Hematopoietic multipotent progenitor cell treated with erythropoietin and hydrocortisone succinate and interleukin-3 and kit ligand, for 15 days (in vitro differentiated cells): Measurements from ENCODE around the gene VPS37B.
A peak's percentile ranks its signal among the peaks of the same experiment; 100 is the strongest.

ENCODE experiments used
- DNase-seq: peaks from one replicate; pipeline ENCODE4 v3.0.0-alpha.2; 2015; ENCODE audit warnings: low spot score

The VPS37B gene

DNA sequence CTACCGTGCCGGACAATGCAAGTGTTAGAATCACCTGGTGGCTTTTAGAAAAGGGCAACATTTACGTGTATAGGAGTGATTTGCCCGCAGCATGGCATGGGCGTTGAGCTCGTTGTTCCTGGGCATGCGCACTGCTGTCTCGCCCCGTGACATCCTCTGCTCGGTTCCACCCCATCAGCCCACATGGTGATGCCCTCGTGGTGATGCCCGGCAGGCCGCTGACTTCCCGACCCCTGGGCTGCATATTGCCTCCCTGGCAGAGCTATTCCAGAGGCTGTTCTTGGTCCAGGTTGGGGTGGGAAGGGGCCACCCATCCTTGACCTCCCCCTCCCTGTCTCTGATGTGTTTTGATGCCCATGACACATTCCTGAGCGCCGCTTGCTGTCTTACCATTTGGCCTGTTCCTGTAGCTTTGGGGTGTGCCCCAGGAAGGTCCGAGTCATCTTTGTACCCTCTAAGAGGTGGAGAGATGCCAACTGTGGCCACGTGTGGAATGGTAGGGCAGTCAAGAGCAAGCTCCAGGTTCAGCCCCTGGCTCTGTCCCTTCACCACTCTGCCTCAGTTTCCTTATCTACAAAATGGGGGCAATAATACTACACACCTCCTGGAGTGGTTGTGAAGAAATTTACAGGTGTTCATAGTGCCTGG is 55.9 kb downstream of the VPS37B start:
- no peak for DNase-seq

DNA sequence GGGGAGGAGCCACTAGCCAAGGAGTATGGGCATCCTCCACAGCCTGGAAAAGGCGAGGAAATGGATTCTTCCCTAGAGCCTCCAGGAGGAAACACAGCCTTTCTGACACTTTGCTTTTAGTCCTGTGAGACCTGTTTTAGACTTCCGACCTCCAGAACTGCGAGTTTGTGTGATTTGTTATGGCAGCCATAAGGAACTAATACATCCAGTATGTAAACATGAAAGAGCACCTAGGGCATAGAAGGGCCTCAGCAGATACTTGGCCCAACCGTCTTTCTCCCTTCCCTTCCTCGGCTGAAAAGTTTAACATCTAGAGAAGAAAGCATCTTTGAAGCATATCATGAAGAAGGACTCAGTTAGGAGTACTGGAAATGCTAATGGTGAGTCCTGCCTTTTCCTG is 57.1 kb downstream of the VPS37B start:
- DNase-seq: no peak

DNA sequence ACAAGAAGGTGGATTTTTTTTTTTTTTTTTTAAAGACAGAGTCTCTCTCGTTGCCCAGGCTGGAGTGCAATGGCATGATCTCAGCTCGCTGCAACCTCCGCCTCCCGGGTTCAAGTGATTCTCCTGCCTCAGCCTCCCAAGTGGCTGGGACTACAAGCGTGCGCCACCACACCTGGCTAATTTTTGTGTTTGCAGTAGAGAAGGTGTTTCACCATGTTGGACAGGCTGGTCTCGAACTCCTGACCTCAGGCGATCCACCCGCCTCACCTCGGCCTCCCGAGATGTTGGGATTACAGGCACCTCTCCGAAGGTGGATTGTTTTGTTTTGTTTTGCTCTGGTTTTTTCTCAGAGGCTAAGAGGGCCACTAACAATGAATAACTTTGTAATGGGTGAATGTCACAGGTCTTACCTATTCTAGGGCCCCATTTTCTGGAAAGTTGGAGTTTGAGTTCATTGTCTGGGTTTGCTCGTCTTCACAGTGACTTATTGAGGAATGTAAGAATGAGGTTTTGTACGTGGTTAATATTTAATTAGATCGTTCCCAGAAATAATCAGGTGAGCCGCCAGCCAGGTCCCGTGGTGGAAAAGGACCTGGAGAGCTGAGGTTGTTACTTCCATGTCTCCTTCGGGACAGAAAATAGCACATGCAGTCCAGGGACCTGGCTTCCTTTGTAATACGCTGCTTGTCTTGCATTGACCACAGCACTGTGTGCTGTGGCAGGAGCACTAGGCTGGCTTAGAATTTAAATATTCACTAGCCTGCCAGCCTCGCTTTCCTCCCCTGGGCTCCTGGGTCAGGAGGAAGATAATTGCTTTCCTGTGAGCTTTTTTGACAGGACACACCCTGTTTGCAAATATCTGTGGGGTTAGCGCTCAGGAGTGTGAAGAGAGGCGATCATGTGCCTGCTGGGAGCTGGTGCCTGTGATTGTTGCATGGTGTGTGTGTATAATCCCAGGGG is 58.3 kb downstream of the VPS37B start:
- DNase-seq: no peak

DNA sequence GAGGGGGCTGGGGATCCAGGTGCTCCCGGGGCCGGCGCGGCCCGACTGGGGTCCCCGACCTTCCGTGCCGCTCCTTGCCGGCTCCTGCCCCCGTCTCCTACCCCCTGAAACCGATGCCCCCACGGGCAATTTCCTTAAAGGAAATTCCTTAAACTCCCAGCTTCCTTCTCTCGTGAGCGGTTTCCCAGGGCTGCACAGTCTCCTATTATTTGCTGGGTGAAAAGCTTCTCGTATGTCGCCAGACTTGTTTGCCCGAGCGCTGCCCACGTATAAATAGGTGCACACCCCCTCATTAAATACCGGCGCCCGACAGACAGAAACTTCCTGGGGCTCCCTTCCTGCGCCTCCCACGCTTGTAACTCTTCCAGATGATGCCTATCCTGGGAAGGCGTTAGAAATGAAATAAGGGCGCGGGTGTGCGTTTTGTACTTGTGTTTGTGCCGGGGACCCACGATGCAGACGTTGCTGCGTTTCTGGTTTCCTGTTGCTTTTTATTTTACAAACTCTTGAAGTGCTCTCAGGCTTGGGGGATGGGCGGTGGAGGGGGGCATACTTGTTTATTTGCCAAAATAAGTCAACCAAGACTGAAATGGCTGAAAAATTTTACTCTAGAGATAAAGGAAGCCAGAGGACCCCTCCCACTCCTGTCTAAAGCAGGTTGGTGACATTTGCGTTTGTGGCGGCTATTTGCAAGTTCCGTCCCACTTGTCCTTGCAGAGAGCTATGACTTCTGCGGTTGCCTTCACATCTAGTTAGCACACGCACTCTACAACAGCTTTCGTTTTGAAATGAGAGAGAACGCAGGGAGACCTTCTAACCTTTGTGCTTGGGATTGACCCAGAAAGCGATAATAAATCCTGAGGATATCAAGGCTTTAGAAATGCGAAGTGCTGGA is 59.6 kb downstream of the VPS37B start:
- no peak for DNase-seq

DNA sequence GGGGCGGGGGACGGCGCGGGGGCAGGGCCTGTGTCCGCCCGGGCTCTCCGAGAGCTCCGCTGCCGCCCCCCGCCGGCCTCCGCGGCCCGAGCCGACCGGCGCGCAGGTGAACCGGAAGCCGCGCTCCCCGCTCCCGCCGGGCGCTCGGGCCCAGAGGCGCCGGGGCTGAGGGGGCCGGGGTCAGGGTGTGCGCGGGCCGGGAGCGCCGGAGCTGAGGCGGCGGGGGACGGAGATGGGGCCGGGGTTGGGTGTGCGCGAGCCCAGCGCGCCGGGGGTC is 60.2 kb downstream of the VPS37B start:
- DNase-seq: no peak

DNA sequence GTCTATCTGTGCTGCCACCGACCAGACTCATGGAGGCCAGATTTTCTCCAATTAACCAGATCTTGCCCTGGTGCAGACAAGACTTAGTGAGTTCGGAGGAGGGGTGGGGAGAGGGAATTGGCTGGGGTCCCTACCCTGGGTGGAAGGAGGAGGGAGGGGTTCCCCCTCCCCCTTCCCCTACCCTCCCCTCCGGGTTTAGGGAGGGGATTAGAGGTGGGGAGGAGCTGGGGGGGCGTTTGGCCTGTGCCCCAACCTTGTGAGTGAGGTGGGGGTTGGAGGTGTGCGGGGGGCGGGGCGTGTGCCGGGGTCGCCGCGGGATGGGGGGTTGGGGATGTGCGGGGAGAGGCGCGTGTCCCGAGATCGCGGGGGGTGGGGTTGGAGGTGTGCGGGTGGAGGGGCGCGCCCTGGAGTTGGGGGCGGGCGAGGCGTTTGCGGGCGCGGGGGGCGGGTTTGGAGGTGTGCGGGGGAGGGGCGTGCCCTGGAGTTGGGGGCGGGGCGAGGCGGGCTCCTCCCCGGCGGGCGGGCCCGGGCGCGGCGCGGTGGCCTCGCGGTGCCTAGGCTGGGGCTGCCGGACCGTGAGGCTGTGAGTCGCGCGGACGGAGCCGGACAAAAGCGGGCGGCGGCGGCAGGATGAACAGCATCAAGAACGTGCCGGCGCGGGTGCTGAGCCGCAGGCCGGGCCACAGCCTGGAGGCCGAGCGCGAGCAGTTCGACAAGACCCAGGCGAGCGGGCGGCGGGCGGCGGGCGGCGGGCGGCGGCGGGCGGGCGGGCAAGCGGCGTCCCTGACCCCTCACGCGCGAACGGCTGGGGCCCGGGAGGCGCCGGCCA is 60.8 kb downstream of the VPS37B start, which contains the start of gene HIP1R:
HIP1R (plus strand) TSS at position 537 of the 829 bp plus-strand sequence; CDS start at position 631, 94 bp downstream.
- DNase-seq: peak; percentile 42

DNA sequence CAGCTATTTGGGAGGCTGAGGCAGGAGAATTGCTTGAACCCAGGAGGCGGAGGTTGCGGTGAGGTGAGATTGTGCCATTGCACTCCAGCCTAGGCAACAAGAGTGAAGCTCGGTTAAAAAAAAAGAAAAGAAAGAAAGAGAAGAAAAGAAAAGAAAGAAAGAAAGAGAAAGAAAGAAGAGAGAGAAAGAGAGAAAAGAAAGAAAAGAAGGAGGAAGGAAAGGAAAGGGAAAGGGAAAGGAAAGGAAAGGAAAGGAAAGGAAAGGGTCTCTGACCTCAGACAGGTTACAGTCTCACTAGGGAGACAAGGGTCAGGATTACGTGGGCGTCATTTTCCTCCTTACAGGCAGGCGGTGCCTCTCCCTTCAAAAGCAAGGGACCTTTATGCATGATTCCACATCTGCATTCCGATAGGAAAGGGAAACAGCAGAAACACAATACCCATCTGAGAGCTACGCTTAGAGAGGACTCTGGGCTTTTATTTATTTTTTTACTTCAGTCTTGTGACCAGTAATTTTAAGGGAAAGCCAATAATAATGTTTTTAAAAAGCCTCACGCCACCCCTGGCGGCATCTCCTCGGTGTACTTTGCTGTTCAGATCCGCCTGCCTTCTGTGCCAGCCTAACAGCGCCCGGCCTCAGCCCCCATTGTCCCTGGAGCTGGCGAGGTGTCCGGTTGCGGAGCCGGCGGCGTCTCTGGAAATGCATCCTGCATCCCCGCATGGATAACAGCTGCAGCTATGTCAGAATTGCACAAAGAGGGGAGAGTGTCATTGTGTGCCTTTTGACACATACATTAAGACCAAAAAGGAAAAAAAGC is 61.6 kb downstream of the VPS37B start:
- DNase-seq: no peak

DNA sequence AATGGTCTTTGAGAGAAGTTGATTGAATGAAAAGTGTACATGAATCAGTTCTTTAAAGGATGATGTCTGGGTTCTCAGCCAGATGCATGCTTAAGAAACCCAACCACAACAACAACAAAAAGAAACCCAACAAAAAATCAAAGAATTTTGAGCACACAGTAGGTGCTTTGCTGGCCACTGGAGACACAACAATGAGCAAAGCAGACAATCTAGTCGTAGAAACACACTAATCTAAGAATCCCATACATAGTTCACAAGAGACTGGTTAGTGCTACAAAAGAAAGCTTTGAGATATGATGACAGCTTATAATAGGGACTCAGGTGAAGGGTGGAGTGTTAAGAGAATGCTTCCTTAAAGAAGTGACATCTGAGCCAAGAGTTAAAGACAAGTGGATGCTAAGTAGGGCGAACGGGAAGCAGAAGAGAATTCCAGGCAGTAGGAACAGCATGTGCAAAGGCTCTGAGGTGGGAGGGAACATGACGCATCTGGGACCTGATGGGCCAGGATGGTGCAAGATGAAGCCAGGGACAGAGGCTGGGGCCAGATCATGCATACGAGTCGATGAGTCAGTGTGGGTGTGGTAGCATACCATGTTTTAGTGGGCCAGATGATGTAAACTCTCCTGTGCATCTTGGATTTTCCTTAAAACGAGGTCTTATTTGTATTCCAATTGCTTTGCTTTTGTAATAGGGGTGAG is 65.3 kb downstream of the VPS37B start:
- DNase-seq: peak; percentile 19

DNA sequence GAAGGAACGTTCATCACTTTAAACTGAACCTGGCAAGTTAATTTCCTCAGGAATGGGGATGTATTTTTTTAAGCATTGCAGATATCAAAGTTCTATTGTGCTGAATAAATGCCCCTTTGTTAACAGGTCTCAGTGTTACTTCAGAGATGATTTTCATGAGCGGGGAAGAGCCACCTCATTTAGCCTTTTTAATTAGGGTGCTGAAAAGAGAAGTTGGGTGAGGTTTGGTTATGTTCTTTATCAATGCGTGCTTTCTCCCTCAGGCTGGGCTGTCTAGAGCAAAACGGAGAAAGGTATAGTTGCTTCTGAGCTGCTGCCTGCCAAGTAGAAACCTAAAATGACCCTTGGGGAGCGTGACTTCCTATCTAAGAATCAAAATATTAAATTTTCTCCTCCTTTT is 68.7 kb downstream of the VPS37B start:
- no peak for DNase-seq

DNA sequence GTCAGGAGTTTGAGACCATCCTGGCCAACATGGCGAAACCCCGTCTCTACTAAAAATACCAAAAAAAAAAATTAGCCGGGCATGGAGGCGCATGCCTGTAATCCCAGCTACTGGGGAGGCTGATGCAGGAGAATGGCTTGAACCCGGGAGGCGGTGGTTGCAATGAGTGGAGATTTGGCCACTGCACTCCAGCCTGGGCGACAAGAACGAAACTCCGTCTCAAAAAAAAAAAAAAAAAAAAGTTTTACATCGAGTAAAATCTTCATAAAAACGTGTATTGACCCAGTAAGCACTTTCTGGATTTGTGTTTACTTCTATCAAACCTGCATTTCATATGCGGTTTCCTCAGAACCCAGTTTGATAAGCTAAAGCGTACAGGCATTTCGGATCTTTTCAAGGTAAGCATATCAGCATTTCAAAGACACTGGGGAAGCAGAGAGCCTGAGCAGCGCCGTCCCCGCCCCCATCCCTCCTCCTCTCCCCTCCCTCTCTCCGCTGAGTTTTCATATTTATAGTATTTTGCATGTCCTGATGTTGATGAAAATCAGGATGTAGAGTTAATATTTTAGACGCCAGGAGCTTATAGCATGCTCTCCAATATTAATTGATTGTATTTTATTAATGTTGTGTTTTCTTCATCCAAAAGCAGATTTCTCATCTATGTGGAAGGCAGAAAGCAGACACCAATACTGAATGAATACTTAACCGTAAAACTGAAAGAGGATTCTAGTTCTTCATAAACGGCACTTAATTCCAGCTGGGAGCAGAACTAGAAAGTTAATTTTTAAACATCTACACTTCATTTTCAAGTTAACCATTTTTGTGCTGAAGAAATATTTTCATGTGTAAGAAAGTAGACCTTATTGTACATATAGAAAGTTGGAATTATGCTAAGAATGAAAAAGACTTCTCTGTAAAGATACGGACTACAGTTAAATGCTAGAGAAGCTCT is 69.9 kb downstream of the VPS37B start:
- DNase-seq: no peak

DNA sequence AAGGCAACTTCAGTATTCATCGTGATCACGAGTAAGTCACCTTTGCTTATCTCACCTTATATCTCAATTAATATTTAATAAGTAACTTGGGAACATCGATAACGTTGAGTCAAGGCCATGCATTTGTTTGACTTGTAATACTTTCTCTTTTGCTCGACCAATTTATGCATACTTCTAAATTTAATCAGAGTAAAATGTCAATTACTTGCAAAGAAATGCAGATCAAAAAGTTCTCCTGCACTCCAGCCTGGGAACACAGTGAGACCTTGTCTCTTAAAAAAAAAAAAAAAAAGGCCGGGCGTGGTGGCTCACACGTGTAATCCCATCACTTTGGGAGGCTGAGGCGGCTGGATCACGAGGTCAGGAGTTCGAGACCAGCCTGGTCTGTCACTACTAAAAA is 72.5 kb downstream of the VPS37B start:
- DNase-seq: no peak

DNA sequence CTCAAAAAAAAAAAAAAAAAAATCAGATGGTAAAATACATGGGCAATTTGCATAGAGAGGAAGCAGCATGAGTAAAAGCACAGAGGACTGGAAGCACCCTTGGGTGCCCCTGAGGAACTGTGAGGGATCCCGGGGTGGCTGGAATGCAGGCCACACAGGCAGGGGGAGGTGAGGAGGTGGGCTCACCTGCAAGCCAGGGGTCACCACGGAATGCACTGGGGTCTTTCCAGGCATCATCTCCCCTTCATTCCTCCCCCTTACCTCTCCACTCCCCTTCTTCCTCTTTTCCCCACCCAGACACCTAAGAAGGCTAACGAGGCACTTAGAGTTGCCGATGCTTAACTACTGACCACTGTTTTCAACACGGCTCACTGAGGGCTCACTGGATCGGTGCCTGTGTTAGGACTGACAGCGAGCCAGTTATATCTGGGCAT is 75.1 kb downstream of the VPS37B start:
- no peak for DNase-seq

DNA sequence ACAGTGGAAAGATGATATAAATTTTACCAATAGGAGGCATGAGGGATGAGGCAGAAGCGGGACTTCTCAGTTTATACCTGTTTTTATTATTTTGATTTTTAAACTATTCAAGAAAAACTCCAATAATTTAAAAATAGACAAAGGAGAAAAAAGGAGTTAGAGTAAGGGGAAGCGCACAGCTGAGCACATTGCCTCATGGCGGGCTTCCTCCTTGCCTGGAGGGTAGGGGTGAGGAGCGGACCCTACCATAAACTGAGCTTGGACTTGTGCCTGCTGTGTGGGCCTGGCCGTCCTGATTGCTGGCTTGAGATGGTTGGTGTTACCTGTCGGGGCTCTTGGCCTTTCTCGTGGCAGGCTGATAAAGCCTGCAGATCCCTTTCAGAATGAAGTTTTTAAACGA is 75.8 kb downstream of the VPS37B start:
- no peak for DNase-seq

DNA sequence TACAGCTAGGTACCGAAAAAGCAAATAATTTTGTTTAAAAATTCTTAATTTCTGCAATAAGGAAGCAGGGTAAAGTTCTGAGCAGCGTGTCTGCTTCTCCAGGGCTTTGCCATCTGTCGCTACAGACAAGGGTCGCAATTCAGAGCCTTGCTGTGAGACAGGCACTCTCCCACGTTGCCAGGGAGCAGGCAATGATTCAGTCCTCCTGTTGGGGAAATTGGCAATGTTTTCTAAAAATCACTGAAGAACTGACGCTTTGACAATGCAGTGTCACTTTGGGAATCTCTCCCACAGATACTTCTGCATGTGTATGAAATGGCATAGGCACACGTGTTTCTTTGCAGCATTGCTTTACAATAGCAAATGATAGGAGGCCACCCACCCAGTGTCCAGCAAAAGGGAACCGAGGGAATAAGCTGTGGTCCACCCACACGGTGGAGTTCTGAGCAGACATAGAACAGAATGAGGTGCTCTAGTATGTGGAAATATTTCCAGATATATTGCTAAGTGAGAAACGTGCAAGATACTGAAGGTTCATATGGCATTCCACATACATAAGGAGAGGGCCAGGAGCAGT is 76.6 kb downstream of the VPS37B start:
- no peak for DNase-seq
